ENCODE results near the gene ENAM. TPM values are rescaled to one million over a fixed set of nuclear protein-coding genes. Genes with fewer than 3 reads are reported as not detected.

ENAM gene
- total and polyA plus RNA-seq, 9 donors: 0.01 to 1.0 (median 0.42) TPM; not detected in 5

DNA sequence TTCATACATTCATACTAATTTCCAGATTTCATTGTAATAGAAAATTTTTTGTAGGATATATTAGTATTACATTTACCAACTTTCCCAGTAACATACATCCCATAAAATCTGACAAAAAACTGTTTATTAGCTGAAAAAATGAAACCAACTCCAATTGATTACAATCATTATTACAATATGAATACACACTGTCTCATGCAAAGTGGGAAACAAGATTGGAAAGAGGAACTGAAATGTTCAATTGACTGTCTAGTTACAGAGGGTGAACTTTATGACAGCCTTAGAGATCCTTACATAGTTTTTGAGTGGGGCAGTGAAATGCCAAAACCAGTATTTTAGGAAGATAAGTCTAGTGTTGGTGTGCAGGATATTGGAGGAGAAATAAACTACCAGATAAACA lies 38.8 kb upstream of the ENAM start:
- H3K9me3 ChIP-seq: no peaks in the 10 kb centered on the region
- no peaks in the 10 kb centered on the region for H3K36me3 ChIP-seq
- H3K27ac ChIP-seq: no peak overlapping the region
- TF ChIP-seq POLR2A (IDR thresholded peaks at IDR 0.05) (no peak), EP300 (IDR thresholded peaks at IDR 0.05) (no peak)
- TF ChIP-seq, protein P1, sequence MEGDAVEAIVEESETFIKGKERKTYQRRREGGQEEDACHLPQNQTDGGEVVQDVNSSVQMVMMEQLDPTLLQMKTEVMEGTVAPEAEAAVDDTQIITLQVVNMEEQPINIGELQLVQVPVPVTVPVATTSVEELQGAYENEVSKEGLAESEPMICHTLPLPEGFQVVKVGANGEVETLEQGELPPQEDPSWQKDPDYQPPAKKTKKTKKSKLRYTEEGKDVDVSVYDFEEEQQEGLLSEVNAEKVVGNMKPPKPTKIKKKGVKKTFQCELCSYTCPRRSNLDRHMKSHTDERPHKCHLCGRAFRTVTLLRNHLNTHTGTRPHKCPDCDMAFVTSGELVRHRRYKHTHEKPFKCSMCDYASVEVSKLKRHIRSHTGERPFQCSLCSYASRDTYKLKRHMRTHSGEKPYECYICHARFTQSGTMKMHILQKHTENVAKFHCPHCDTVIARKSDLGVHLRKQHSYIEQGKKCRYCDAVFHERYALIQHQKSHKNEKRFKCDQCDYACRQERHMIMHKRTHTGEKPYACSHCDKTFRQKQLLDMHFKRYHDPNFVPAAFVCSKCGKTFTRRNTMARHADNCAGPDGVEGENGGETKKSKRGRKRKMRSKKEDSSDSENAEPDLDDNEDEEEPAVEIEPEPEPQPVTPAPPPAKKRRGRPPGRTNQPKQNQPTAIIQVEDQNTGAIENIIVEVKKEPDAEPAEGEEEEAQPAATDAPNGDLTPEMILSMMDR (IDR thresholded peaks at IDR 0.05): no peak
- intact Hi-C loops (cut with DNase I): no loop called here
- no peaks in the 10 kb centered on the region for H3K4me1 ChIP-seq (ENCODE audit: insufficient read depth)
- H3K4me3 ChIP-seq: no peak overlapping the region
- no peaks in the 10 kb centered on the region for H3K27me3 ChIP-seq
- DNase-seq: no peak

DNA sequence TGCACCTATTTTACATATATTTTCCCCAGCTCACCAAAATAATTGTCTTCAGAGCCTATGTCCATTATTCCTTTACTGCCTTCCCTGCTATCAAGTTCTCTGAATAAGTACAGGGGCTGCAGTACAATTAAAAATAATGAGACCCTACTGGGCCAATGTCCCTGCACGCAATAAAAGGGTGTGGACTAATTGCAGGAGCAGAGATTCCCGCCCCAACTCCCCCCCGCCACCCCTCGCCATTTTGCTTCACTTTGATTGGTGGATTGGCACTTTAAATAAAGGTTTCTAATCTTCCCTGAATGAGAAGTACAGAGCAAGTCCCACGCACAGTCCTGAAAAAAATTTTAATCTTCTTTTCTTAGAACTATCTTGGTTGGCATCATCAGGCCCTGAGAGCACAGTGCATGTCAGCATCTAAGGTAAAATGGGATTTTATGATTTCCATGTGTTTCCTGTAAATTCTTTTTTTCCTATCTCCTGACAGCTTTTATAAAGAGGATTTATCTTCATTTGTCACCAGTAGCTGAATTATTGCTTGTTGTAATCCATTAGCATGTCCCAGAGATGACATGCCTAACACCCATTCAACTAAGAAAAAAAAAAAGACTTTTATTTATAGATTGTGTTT lies 36.5 kb upstream of the ENAM start, which contains the start of gene AMBN:
TSS of gene AMBN (plus strand) at position 302 of the 628 bp plus-strand sequence. CDS start at position 405, 103 bp downstream.
- H3K4me3 ChIP-seq: no peak within 1 kb of the TSS
- H3K27ac ChIP-seq: no peak within 1 kb of the TSS
- TF ChIP-seq POLR2A (IDR thresholded peaks at IDR 0.05) (no peak), EP300 (IDR thresholded peaks at IDR 0.05) (no peak)
- TF ChIP-seq, protein P1 (IDR thresholded peaks at IDR 0.05): no peak
- no peaks in the 10 kb centered on the region for H3K4me1 ChIP-seq (ENCODE audit: insufficient read depth)
- 41 to 60% (median 54%) methylated on average over 5 of the region's 5 CpGs for WGBS, 3 donors
- H3K9me3 ChIP-seq: no peaks in the 10 kb centered on the region
- H3K27me3 ChIP-seq: no peaks in the 10 kb centered on the region
- DNase-seq: no peak
- H3K36me3 ChIP-seq: no peaks in the 10 kb centered on the region
- intact Hi-C loops (cut with DNase I): no loop called here

DNA sequence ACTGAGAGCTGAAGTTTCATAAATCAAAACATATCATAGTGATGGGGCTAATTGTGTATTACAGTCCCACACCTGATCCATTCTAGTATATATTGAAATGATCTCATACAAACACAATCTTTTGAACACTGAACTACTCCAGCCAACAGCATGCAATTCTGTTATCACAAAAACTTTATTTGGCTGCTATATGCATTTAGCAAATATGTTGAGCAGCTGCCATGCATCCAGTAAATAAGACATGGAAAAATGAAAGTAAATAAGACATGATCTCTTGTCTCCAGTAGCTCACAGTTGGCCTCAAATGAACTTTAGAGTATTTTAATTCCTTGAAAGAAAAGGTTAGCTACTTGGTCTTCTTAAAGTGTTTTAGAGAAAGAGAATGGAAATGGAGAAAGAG lies 34.3 kb upstream of the ENAM start:
- TF ChIP-seq EP300 (IDR thresholded peaks at IDR 0.05): no peak
- TF ChIP-seq, protein P1 (IDR thresholded peaks at IDR 0.05): no peak
- no peak for TF ChIP-seq POLR2A (IDR thresholded peaks at IDR 0.05)
- Histone ChIP-seq H3K27ac (no peak overlapping the region), H3K9me3 (no peaks in the 10 kb centered on the region), H3K4me1 (ENCODE audit: insufficient read depth) (no peaks in the 10 kb centered on the region), H3K4me3 (no peak overlapping the region), H3K27me3 (no peaks in the 10 kb centered on the region), H3K36me3 (no peaks in the 10 kb centered on the region)
- intact Hi-C loops (cut with DNase I): no loop called here
- DNase-seq: no peak

DNA sequence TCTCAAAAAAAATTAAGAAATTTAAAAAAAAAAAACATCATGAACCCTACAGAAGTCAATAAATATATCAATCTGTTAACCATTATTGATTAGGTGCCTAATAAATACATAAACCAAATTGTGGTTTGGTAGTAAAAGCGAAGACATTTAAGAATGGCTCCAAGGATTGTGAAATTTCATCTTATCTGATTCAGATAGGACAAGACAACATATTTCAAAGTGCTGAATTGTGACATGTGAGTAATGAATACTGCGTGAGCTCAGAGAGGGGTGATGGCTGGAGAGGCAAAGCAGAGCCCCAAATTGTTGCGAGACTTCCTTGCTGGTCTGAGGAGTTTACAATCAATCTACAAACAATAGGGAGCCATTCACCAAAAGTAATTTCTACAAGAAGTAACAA lies 28.2 kb upstream of the ENAM start:
- Histone ChIP-seq H3K36me3 (no peaks in the 10 kb centered on the region), H3K27me3 (no peaks in the 10 kb centered on the region), H3K9me3 (no peaks in the 10 kb centered on the region), H3K27ac (no peak overlapping the region), H3K4me1 (ENCODE audit: insufficient read depth) (no peaks in the 10 kb centered on the region), H3K4me3 (no peak overlapping the region)
- 84 to 91% (median 88%) methylated on average over 3 of the region's 3 CpGs for WGBS, 3 donors
- intact Hi-C loops (cut with DNase I): no loop called here
- no peak for DNase-seq
- TF ChIP-seq, protein P1 (IDR thresholded peaks at IDR 0.05): no peak
- TF ChIP-seq POLR2A (IDR thresholded peaks at IDR 0.05) (no peak), EP300 (IDR thresholded peaks at IDR 0.05) (no peak)
